GM10266 (cell line): ENCODE measurements around the gene FOXD3.

Experiments
- DNase-seq: peaks from one replicate; pipeline ENCODE4 v3.0.0; 2012; ENCODE audit errors: extremely low spot score
- TF ChIP-seq, protein P1 (sequence below): IDR thresholded peaks from 2 replicates; pipeline ENCODE4 v1.5.1; 2012; ENCODE audit warnings: mild to moderate bottlenecking, low read depth; ENCODE audit not compliant: control insufficient read depth, insufficient read depth; ENCODE audit errors: missing control alignments

Gene FOXD3

DNA sequence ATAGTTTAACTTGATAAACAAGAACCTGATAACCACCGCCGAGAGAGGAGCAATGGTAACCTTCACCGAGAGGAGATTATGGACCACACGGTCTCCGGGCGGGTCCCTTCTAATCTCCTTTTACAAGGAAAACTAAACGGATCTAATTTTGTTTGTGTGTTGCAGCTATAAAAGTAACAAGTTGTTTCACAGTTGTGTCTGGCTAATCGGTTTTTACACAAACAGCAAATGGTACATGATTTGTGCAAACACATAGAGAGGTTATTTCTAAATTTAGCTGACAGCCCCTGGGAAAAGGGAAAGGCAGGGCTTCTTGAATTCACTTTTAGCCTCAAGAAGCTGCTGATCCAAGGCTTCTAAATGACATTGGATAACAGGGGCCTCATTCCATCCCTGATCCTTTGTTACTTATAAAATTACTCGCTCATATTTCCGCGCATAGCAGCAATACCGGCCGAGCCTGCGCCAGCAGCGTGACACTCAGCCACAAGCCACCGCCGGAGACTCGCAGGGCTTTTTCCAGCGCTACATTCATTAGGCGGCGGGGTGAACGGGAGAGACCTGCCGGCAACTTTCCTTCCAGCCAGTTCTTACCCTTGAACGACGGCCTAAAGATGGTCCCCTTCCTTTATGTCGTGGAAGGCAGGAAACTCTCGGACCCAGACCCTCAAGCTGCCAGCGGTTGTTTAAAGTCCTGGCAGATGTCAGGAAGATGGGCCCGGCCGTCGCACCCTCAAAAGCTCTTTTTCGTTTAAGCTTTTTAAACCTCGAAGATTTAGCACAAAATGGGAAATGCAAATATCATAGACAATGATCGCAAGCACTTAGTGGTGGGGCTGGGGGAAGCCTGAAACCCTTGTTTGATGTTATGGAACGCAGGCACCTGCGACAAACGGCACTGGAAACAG is 4.4 kb downstream of the FOXD3 start:
- TF ChIP-seq, protein P1, sequence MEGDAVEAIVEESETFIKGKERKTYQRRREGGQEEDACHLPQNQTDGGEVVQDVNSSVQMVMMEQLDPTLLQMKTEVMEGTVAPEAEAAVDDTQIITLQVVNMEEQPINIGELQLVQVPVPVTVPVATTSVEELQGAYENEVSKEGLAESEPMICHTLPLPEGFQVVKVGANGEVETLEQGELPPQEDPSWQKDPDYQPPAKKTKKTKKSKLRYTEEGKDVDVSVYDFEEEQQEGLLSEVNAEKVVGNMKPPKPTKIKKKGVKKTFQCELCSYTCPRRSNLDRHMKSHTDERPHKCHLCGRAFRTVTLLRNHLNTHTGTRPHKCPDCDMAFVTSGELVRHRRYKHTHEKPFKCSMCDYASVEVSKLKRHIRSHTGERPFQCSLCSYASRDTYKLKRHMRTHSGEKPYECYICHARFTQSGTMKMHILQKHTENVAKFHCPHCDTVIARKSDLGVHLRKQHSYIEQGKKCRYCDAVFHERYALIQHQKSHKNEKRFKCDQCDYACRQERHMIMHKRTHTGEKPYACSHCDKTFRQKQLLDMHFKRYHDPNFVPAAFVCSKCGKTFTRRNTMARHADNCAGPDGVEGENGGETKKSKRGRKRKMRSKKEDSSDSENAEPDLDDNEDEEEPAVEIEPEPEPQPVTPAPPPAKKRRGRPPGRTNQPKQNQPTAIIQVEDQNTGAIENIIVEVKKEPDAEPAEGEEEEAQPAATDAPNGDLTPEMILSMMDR = no peak
- DNase-seq = peak; percentile 32

DNA sequence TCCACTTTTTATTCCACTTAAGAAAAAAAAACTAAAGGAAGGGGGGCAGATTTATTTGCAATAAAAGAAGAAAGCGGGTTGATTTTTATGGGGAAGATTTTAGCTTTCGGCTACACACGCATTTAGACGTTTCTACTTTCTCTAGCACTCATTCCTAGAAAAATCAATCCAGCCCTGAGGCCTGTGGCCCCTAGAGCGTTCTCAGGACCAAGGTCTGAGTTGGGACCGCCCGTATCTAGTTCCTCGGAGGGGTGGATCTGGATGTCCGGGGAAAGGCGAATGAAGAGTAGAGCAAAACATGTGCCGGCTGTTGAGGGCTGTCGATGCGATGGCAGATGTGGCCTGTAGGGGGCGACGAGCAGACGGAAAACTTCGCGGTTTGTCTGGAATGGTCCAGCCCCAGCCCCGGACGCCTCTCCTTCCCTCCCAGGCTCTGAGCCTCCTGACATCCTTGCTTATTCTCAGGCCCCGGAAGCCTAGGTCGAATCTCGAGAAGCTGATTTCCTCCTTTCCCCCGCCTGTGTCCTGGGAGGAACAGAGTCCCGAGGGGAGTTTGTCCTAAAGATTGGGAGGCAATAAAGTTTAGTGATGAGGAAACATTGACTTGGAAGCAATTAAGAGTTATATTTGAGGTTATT is 5.2 kb downstream of the FOXD3 start:
- TF ChIP-seq, protein P1 = peak; percentile 87
- peak; percentile 85 for DNase-seq

DNA sequence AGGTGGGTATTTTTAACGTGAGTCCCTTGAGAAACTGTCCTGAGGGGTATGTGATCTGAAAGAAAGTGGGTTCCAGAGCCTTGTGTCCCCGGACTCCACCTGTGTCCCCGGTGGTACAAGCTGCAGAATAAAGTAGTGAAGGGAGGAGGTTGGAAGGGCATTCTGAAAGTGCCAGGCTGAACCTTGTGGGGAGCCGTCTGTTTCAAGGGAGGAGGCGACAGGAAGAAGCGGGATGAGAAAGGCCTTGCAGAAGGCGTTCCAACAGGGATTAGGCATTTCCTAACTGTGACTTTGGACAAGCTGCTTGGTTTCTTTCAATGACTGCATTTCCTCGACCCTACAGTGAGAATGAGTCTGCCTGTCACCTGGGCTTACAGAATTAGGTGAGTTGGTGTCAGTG is 5.8 kb downstream of the FOXD3 start:
- TF ChIP-seq, protein P1 = no peak
- no peak for DNase-seq

DNA sequence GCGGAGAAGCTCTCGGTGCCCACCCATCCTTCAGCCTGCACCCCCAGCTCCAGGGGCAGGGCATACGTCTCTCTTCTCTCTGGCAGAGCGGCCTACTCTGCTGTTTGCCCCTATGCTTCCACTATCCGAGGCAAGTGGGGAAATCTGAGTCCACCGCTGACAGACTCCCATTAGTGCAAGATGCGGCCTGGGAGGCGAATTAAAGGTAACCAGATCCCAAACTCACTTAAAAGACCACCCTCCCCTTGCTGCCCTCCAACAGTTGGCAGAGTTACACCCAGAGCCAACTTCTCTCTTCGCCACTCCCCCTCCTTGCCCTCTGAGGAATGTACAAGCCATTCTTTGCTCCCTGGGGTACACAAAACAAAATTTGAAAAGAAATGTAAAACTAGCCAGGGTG is 6.4 kb downstream of the FOXD3 start:
- DNase-seq = no peak
- TF ChIP-seq, protein P1 = no peak

DNA sequence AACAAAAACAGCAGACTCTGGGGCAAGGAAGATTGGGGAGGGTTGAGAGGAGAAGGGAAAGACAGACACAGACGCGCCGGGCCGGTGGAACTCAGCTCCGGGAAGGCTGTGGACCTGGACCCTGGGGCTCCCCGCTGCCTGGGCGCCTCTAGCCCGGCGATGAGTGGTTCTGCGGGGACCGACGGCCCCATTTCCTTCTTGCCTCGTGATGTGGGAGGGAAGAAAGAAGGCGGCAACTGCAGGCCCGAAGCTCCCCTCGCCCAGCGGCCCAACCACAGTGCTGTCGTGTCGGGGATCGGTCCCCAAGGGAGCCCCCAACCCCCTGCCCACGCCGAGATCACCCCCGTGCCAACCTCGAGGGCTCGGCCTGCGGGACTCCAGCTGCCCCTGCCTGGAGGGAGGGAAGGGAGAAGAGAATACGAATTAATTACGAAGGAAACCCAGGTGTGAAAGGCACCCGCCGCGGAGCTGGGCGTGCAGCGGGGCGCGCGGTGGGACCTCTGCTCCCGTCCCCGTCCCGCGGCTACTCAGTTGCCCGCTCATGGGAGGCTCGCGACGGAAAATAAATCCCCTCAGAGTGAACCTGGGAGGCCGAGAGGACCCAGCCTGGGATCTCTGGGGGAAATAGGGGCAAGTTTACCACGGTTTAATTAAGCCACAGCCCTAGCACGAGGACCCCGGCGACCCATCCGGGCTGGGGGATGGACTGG is 7.4 kb downstream of the FOXD3 start:
- TF ChIP-seq, protein P1 = no peak
- DNase-seq = peak; percentile 17

DNA sequence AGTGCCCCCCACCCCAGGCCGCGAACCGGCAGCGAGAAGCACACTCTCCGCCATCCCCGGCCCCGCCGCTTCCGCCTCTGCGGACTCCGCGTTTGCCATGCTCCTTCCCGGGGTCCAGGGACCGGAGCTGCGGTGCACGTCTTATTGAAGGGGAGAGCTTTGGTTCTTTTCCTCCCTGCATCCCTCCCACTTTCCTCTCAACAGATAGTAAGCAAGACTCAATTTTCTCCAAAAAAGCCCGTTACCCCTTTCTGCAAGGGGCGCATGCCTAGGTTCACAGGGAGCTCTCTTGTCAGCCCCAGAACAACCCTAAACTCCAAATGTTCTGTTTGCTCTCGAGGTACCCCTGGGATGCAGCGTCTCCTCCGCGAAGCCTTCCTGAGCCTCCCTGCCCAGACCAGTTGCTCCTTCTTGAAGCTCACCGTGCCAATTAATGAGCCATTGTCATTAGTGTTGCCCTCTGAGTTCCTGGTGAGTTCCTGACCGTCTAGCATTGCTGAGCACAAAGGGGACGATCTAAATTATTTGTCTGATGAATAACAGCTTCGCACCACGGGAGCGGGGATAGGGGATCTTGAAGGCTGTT is 8.1 kb downstream of the FOXD3 start:
- TF ChIP-seq, protein P1 = no peak
- no peak for DNase-seq
